ENCODE results near the gene CD63. TPM values are rescaled to one million over a fixed set of nuclear protein-coding genes. Genes with fewer than 3 reads are reported as not detected.
A peak's percentile ranks its signal among the peaks of the same experiment; 100 is the strongest.

The CD63 gene
- total RNA-seq, 1 experiment from 2014 or later, result 581 TPM

- Histone ChIP-seq H3K27ac (ENCODE audit: insufficient read length, low read depth, low read length) (no peak overlapping the region), H4K91ac (ENCODE audit: insufficient read length, low read depth, low read length) (no peak overlapping the region), H3K79me1 (ENCODE audit: insufficient read depth, low read depth, low read length, poor library complexity, severe bottlenecking) (no peaks in the 10 kb centered on the region), H4K5ac (ENCODE audit: insufficient read length, low read depth, low read length) (no peak overlapping the region), H3K79me2 (ENCODE audit: insufficient read depth, low read length) (no peaks in the 10 kb centered on the region), H3K4me2 (ENCODE audit: insufficient read depth, insufficient read length, low read length) (peak overlapping the region; percentile 71), H3K9me3 (ENCODE audit: control insufficient read depth, low read depth, low read length) (no peaks in the 10 kb centered on the region), H4K20me1 (ENCODE audit: control insufficient read depth, insufficient read depth, insufficient read length) (no peaks in the 10 kb centered on the region), H3K4me1 (ENCODE audit: insufficient read depth, low read length) (peaks cover 13% of the 10 kb centered on the region; the same call in 1 of the 2 replicates), H4K8ac (replicated peaks; ENCODE audit: insufficient read length, low read depth, low read length) (no peak overlapping the region), H3K23me2 (ENCODE audit: insufficient read length, low read depth, low read length, poor library complexity, severe bottlenecking) (peaks cover 9% of the 10 kb centered on the region), H2AFZ (ENCODE audit: low read length) (no peak overlapping the region), H3K27me3 (ENCODE audit: insufficient read depth, low read length) (no peaks in the 10 kb centered on the region; the same call in 1 of the 2 replicates), H3K4ac (ENCODE audit: low read depth, low read length) (no peak overlapping the region), H3K14ac (ENCODE audit: insufficient read depth, low read length) (no peak overlapping the region), H2BK15ac (ENCODE audit: low read depth, low read length) (no peak overlapping the region), H3K56ac (ENCODE audit: insufficient read length, low read depth, low read length) (no peak overlapping the region), H3K18ac (ENCODE audit: insufficient read length, low read depth, low read length) (no peak overlapping the region), H2BK120ac (ENCODE audit: low read depth, low read length, poor library complexity, severe bottlenecking) (no peak overlapping the region), H2AK5ac (ENCODE audit: insufficient read length, low read length) (no peak overlapping the region), H2BK12ac (ENCODE audit: insufficient read length, low read depth, low read length) (no peak overlapping the region), H3K9ac (ENCODE audit: extremely low read depth, insufficient read length, low read length) (peak overlapping the region; percentile 42), H3K23ac (ENCODE audit: insufficient read length, low read depth, low read length) (no peak overlapping the region), H2BK5ac (ENCODE audit: insufficient read length, low read length) (no peak overlapping the region), H2BK20ac (ENCODE audit: low read depth, low read length, poor library complexity, severe bottlenecking) (no peak overlapping the region), H3T11ph (ENCODE audit: low read length) (no peak overlapping the region)
- no peak for DNase-seq
- peak overlapping the region; percentile 70 to 96 (median 95); a peak in 4 of 7 replicates for H3K27ac Mint-ChIP-seq
- H3K36me3 Mint-ChIP-seq (ENCODE audit: insufficient read depth in 1 of 3, low read depth in 3 of 3), result peaks cover 0 to 8% (median 0%) of the 10 kb centered on the region in 3 experiments; a peak in 2 of 7 replicates
- peaks cover 25% of the 10 kb centered on the region for H3K27me3 Mint-ChIP-seq (ENCODE audit: low read depth)
- WGBS (ENCODE audit: extremely low coverage, insufficient read length, low lambda C conversion rate), result no CpG with 5 or more reads among the region's 7 CpGs
- peak overlapping the region; percentile 90 to 91 for H3K4me3 Mint-ChIP-seq
- peaks cover 0 to 3% of the 10 kb centered on the region in 2 experiments; a peak in 3 of 5 replicates for H3K9me3 Mint-ChIP-seq
- TF ChIP-seq CTCF (conservative IDR thresholded peaks at IDR 0.05), result no peak
- H3K4me1 Mint-ChIP-seq, result peaks cover 33 to 41% of the 10 kb centered on the region in 2 experiments
These were observed 13.5 kb downstream of the CD63 start for GRCh38 chr12:55715169-55715764.

All from H9 (cell line).